Sigmoid colon (tissue), 7 donors: ENCODE results near the gene ENTREP1. TPM values are rescaled to one million over a fixed set of nuclear protein-coding genes. Genes with fewer than 3 reads are reported as not detected.
"Not testable (repeated sequence)": the region's sequence is repeated elsewhere in the genome, so short reads cannot be mapped to it uniquely, and the experiment has no call there.

Source experiments
- DNase-seq: peaks from one replicate; pipeline ENCODE4 v3.0.0-alpha.2; 2019
- H3K27ac ChIP-seq, 4 donors: fragments of 200-600 bp; sonication (generic); one replicate each; pipeline ENCODE4 v1.5.1; 2016 to 2019; ENCODE audit warnings: mild to moderate bottlenecking in 1 of 4
- H3K27me3 ChIP-seq, 3 donors: fragments of 200-600 bp; sonication (generic); one replicate each; pipeline ENCODE4 v1.5.1; 2019; ENCODE audit warnings: mild to moderate bottlenecking in 1 of 3
- H3K36me3 ChIP-seq, 4 donors: fragments of 200-600 bp; sonication (generic); one replicate each; pipeline ENCODE4 v1.5.1; 2016 to 2019
- H3K4me1 ChIP-seq, 4 donors: fragments of 200-600 bp; sonication (generic); one replicate each; pipeline ENCODE4 v1.5.1; 2017 to 2019
- H3K4me3 ChIP-seq, 4 donors: fragments of 200-600 bp; sonication (generic); one replicate each; pipeline ENCODE4 v1.5.1; 2017 to 2019; ENCODE audit warnings: mild to moderate bottlenecking in 2 of 4, moderate library complexity in 1 of 4
- H3K9me3 ChIP-seq, 4 donors: fragments of 200-600 bp in 3 of 4; sonication (generic) in 3 of 4; one replicate each; pipeline versions ENCODE4 v1.5.1 to v1.6.1; 2013 to 2019
- CTCF ChIP-seq, 4 experiments: fragments of 450-650 bp in 3 of 4; fragments of 200-600 bp in 1 of 4; IDR thresholded peaks; one replicate each; pipeline ENCODE4 v1.5.1; 2016 to 2019; ENCODE audit warnings: antibody characterized with exemption in 4 of 4, mild to moderate bottlenecking in 3 of 4, moderate library complexity in 2 of 4
- EP300 ChIP-seq, 4 donors: sonication (generic); formaldehyde crosslinking; IDR thresholded peaks; one replicate each; pipeline ENCODE4 v1.6.1; 2017; ENCODE audit warnings: antibody characterized with exemption in 4 of 4
- POLR2A ChIP-seq, 2 donors: fragments of 450-650 bp; IDR thresholded peaks; one replicate each; pipeline ENCODE4 v1.6.1; 2016; ENCODE audit warnings: antibody characterized with exemption in 2 of 2, mild to moderate bottlenecking in 2 of 2, moderate library complexity in 2 of 2
- POLR2AphosphoS5 ChIP-seq, 4 donors: sonication (generic); formaldehyde crosslinking; IDR thresholded peaks; one replicate each; pipeline ENCODE4 v1.6.1; 2017; ENCODE audit warnings: antibody characterized with exemption in 4 of 4
- WGBS, 2 donors: extraction: QIAGEN DNeasy Blood & Tissue Kit; methylation state at CpG; one replicate each; pipeline ENCODE4 v1.1.7; 2013; 5-methylcytosine and 5-hydroxymethylcytosine counted together
- intact Hi-C: fragments of 100-400 bp; cut with DNase I; formaldehyde crosslinking; loops from one replicate; pipeline ENCODE4 v1.15.1; 2023
- polyA plus RNA-seq, 3 donors: library from polyadenylated mRNA; stranded (reverse); fragments of 200-250 nt; gene quantifications; one replicate each; pipeline ENCODE4 v1.2.3, GENCODE V29; 2013
- total RNA-seq, 4 donors: library from RNA; depleted of rRNA; stranded (reverse); fragments of >200 nt; gene quantifications; one replicate each; pipeline ENCODE4 v1.1.0, GENCODE V29; 2016
- donor health status: healthy with polysubstance abuse.
- donor health status: Bipolar disorder and iron deficiency.
- donor health status: healthy.

ENTREP1 gene
- total and polyA plus RNA-seq, 7 donors: 1.2 to 81.9 (median 3.7) TPM; not detected in 1

DNA sequence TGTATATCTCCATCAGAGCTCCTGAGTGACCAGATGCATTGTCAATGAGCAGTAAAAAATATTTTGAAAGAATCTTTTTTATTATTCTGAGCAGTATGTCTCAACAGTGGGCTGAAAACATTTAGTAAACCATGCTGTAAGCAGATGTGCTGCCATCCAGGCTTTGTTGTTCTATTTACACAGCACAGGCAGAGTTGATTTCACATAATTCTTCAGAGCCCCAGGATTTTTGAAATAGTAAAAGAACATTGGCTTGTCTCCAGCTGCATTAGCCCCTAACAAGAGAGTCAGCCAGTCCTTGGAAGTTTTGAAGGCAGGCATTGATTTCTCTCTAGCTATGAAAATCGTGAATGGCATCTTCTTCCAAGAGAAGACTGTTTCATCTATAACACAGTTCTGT, 25.2 kb upstream of the ENTREP1 start:
- peaks cover 0 to 16% (median 11%) of the 10 kb centered on the region in 4 donors for H3K4me1 ChIP-seq
- no peak for DNase-seq
- 39 to 77% methylated on average over 1 of the region's 1 CpG for WGBS, 2 donors
- no peaks in the 10 kb centered on the region for H3K36me3 ChIP-seq
- peaks cover 0 to 3% (median 0%) of the 10 kb centered on the region in 4 donors for H3K9me3 ChIP-seq
- H3K27ac ChIP-seq: no peak overlapping the region
- intact Hi-C loops: no loop called here
- TF ChIP-seq POLR2AphosphoS5 (IDR thresholded peaks at IDR 0.05) (no peak), CTCF (IDR thresholded peaks at IDR 0.05) (no peak), POLR2A (IDR thresholded peaks at IDR 0.05) (no peak), EP300 (IDR thresholded peaks at IDR 0.05) (no peak)
- no peak overlapping the region for H3K4me3 ChIP-seq
- H3K27me3 ChIP-seq: no peaks in the 10 kb centered on the region

- peaks cover 0 to 14% (median 12%) of the 10 kb centered on the region in 4 donors for H3K4me1 ChIP-seq
- intact Hi-C loops: no loop called here
- no peak for TF ChIP-seq CTCF (IDR thresholded peaks at IDR 0.05)
- no peak for TF ChIP-seq EP300 (IDR thresholded peaks at IDR 0.05)
- no peak for TF ChIP-seq POLR2A (IDR thresholded peaks at IDR 0.05)
- no peak for TF ChIP-seq POLR2AphosphoS5 (IDR thresholded peaks at IDR 0.05)
- DNase-seq: no peak
- no peaks in the 10 kb centered on the region for H3K36me3 ChIP-seq
- no peak overlapping the region for H3K4me3 ChIP-seq
- no peaks in the 10 kb centered on the region for H3K27me3 ChIP-seq
- WGBS, 2 donors: 82 to 87% methylated on average over 2 of the region's 2 CpGs
- no peak overlapping the region for H3K27ac ChIP-seq
- peaks cover 0 to 3% (median 0%) of the 10 kb centered on the region in 4 donors for H3K9me3 ChIP-seq
Observed at GRCh38 chr9:69303331-69303730, 21.7 kb upstream of the ENTREP1 start.

DNA sequence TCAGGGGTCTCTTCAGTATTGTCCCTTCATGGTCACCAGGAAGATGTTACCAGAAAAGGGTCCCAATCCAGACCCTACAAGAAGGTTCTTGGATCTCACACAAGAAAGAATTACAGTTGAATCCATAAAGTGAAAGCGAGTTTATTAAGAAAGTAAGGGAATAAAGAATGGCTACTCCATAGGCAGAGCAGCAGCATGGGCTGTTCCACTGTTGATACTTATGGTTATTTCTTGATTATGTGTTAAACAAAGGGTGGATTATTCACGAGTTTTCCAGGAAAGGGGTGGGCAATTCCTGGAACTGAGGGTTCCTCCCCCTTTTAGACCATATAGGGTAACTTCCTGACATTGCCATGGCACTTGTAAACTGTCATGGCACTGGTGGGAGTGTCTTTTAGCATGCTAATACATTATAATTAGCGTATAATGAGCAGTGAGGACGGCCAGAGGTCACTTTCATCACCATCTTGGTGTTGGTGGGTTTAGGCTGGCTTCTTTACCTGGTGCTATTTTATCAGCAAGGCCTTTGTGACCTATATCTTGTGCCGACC, 18.0 kb upstream of the ENTREP1 start:
- H3K4me1 ChIP-seq: peaks cover 0 to 18% (median 15%) of the 10 kb centered on the region in 4 donors
- intact Hi-C loops, H3K4me3 ChIP-seq, H3K36me3 ChIP-seq, DNase-seq, H3K9me3 ChIP-seq, H3K27me3 ChIP-seq: not testable (repeated sequence)
- WGBS, 2 donors: 65 to 79% methylated on average over 5 of the region's 5 CpGs
- peak overlapping the region; percentile 11 to 75 (median 44) for H3K27ac ChIP-seq

DNA sequence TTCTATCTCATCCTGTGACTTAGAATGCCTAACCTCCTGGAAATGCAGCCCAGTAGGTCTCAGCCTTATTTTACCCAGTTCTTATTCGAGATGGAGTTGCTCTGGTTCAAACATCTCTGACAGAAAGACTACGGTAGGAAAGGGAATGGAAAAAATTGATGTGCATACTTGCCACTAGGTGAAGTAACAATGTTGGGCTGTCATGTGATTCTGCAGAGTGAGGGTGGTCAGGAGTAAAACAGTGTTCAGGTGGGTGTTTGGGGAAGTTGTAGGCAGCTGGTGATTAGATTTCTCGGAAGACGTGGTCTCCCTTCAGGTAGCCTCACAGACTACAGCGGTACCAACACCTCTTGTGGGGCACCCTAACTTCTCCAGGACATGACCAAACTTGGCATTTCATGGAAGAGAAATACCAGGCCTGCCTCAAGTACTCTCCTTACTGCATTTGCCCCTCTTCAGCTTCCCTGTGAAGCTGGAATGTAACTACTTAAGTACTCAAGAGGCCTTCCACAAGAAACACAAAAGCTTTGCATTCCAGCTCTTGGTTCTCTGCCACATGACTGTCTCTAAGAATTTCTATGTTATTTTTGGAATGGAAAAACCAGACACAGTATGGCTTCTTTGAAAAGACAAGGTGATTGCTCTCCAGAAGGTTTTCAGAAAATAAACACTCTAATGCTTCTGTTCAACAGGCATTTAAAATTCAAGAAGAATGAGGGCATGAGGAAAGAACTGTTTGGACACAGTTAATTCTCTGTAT, 17.4 kb upstream of the ENTREP1 start:
- no peak for DNase-seq
- Histone ChIP-seq H3K9me3 (peaks cover 0 to 2% (median 0%) of the 10 kb centered on the region in 4 donors), H3K27ac (peak overlapping the region; percentile 11 to 75 (median 44)), H3K4me1 (peaks cover 0 to 18% (median 15%) of the 10 kb centered on the region in 4 donors), H3K27me3 (no peaks in the 10 kb centered on the region), H3K4me3 (no peak overlapping the region), H3K36me3 (no peaks in the 10 kb centered on the region)
- TF ChIP-seq POLR2AphosphoS5 (IDR thresholded peaks at IDR 0.05): no peak
- no peak for TF ChIP-seq POLR2A (IDR thresholded peaks at IDR 0.05)
- no peak for TF ChIP-seq EP300 (IDR thresholded peaks at IDR 0.05)
- TF ChIP-seq CTCF (IDR thresholded peaks at IDR 0.05): peak in 1 of 4 experiments; percentile 19
- WGBS, 2 donors: 90% methylated on average over 5 of the region's 5 CpGs
- intact Hi-C loops: no loop called here

DNA sequence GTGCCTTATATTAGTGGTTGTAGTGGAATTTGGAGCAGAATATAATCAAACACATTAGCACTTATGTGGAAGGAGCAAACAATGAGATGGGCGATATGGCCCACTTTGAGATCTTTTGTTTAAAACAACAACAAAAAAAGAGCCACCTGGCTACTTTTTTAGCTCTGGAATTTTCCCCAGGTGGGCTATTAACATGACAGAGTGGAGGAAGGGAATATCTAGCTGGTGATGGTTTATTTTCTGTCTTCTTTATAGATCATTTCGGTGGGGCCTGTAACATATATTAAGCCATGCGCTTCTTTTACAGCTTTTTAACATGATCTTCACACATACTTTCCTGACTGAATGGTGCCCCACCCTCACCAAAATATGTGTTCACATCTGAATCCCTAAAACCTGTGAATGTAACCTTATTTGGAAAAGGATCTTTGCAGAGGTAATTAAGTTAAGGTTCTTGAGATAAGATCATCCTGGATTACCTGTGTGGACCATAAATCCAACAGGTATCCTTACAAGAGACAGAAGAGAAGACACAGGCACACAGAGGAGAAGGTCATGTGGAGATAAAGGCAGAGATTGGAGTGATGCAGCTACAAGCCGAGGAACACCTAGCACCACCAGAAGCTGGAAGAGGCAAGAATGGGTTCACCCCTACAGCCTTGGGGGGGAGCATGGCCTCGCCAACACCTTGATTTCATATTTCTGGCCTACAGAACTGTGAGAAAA, 16.6 kb upstream of the ENTREP1 start:
- H3K4me1 ChIP-seq: peaks cover 0 to 18% (median 15%) of the 10 kb centered on the region in 4 donors
- peak overlapping the region in 3 of 4 donors; percentile 44 to 75 (median 45) for H3K27ac ChIP-seq
- no peak for TF ChIP-seq POLR2A (IDR thresholded peaks at IDR 0.05)
- no peak for TF ChIP-seq CTCF (IDR thresholded peaks at IDR 0.05)
- no peak for TF ChIP-seq POLR2AphosphoS5 (IDR thresholded peaks at IDR 0.05)
- no peak for TF ChIP-seq EP300 (IDR thresholded peaks at IDR 0.05)
- 91% methylated on average over 5 of the region's 5 CpGs for WGBS, 2 donors
- H3K27me3 ChIP-seq: no peaks in the 10 kb centered on the region
- no peak overlapping the region for H3K4me3 ChIP-seq
- no peak for DNase-seq
- H3K36me3 ChIP-seq: no peaks in the 10 kb centered on the region
- H3K9me3 ChIP-seq: peaks cover 0 to 9% (median 0%) of the 10 kb centered on the region in 4 donors
- intact Hi-C loops: no loop called here
